AG04450 (cell line): Measurements from ENCODE around the gene SDK1. TPM values are rescaled to one million over a fixed set of nuclear protein-coding genes. Genes with fewer than 3 reads are reported as not detected.
A peak's percentile ranks its signal among the peaks of the same experiment; 100 is the strongest.

Experiments used
- CTCF ChIA-PET: fragments of 300-600, 350-600 bp; formaldehyde crosslinking; extraction: SDS; loops from one replicate; lab custom pipeline; 2022; ENCODE audit warnings: antibody characterized with exemption, inconsistent platforms; lab: Charles Lee
- POLR2A ChIA-PET: fragments of 350-600 bp; formaldehyde crosslinking; extraction: SDS; loops from one replicate; lab custom pipeline; 2021; ENCODE audit warnings: antibody characterized with exemption, inconsistent platforms; lab: Yijun Ruan, JAX
- DNase-seq: peaks from one replicate; pipeline ENCODE4 v3.0.0-alpha.2; 2011; ENCODE audit warnings: low read depth, low spot score
- H3K27ac ChIP-seq: one replicate; pipeline ENCODE4 v1.5.1; 2012; ENCODE audit warnings: low read depth, low read length, control low read depth
- H3K27me3 ChIP-seq: one replicate; pipeline ENCODE4 v1.6.0; 2012; ENCODE audit warnings: low read length; ENCODE audit not compliant: control insufficient read depth, insufficient read depth
- H3K4me3 ChIP-seq: 2 replicates; pipeline ENCODE4 v1.5.1; 2011; ENCODE audit warnings: mild to moderate bottlenecking, low read depth, low read length, control low read depth
- H3K9me3 ChIP-seq: 2 replicates; pipeline ENCODE4 v1.5.1; 2012; ENCODE audit warnings: low read length; ENCODE audit not compliant: control insufficient read depth, insufficient read depth
- polyA plus RNA-seq: library from polyadenylated mRNA; depleted of rRNA; stranded (reverse); fragments of >200 nt; gene quantifications from 2 replicates; pipeline ENCODE4 v1.2.3, GENCODE V29; 2011
- TF ChIP-seq, protein P1 (sequence below): IDR thresholded peaks from 2 replicates; pipeline ENCODE4 v1.5.1; 2011; ENCODE audit warnings: low read depth, low read length, control low read depth, inconsistent platforms

SDK1 gene
- polyA plus RNA-seq, 1 experiment: 2.2 TPM

- Histone ChIP-seq H3K4me3 (no peak overlapping the region), H3K9me3 (peaks cover 7% of the 10 kb centered on the region; the same call in 1 of the 2 replicates), H3K27me3 (peaks cover 3% of the 10 kb centered on the region), H3K27ac (no peak overlapping the region)
- DNase-seq: no peak
- POLR2A ChIA-PET: no interaction called here
- CTCF ChIA-PET: no interaction called here
- TF ChIP-seq, protein P1, sequence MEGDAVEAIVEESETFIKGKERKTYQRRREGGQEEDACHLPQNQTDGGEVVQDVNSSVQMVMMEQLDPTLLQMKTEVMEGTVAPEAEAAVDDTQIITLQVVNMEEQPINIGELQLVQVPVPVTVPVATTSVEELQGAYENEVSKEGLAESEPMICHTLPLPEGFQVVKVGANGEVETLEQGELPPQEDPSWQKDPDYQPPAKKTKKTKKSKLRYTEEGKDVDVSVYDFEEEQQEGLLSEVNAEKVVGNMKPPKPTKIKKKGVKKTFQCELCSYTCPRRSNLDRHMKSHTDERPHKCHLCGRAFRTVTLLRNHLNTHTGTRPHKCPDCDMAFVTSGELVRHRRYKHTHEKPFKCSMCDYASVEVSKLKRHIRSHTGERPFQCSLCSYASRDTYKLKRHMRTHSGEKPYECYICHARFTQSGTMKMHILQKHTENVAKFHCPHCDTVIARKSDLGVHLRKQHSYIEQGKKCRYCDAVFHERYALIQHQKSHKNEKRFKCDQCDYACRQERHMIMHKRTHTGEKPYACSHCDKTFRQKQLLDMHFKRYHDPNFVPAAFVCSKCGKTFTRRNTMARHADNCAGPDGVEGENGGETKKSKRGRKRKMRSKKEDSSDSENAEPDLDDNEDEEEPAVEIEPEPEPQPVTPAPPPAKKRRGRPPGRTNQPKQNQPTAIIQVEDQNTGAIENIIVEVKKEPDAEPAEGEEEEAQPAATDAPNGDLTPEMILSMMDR: no peak
Observed at GRCh38 chr7:3279147-3279818, 21.8 kb upstream of the SDK1 start.

DNA sequence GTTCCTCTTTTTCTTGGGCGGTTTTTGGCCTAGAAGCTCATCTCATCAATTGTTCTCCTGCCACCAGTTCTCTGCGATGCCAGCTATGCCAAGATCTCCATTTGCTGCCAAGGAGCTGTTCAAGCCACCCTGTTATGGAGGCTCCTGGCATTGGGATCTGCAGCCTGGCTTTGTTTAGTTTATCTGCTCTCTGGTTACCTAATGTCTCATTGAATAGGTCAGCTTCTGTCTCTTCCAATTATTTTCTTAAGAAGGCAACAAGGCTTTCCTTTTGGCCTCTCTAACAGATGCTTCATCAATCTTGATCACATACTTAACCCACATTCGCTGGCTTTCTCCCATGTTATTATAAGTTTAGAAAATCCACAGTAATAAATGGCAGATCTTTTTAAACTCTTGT is 20.6 kb upstream of the SDK1 start:
- peak; percentile 49 for DNase-seq
- TF ChIP-seq, protein P1: no peak
- no peak overlapping the region for H3K4me3 ChIP-seq
- CTCF ChIA-PET: no interaction called here
- no peak overlapping the region for H3K27ac ChIP-seq
- H3K27me3 ChIP-seq: peaks cover 3% of the 10 kb centered on the region
- POLR2A ChIA-PET: interaction anchor here (0.6 to 1.3 kb wide), 2 partner anchors 13 to 369 kb away, joined by 3 to 7 read pairs; no protein-coding TSS in a partner anchor
- H3K9me3 ChIP-seq: peaks cover 5% of the 10 kb centered on the region; the same call in 1 of the 2 replicates

- no peak for DNase-seq
- TF ChIP-seq, protein P1: no peak
- ChIA-PET CTCF (no interaction called here), POLR2A (interaction anchor here (0.6 to 1.3 kb wide), 2 partner anchors 13 to 368 kb away, joined by 3 to 7 read pairs; no protein-coding TSS in a partner anchor)
- H3K9me3 ChIP-seq: peaks cover 4% of the 10 kb centered on the region; the same call in 1 of the 2 replicates
- no peak overlapping the region for H3K4me3 ChIP-seq
- H3K27me3 ChIP-seq: peaks cover 5% of the 10 kb centered on the region
- H3K27ac ChIP-seq: no peak overlapping the region
Observed at GRCh38 chr7:3280946-3281656, 20.0 kb upstream of the SDK1 start.

DNA sequence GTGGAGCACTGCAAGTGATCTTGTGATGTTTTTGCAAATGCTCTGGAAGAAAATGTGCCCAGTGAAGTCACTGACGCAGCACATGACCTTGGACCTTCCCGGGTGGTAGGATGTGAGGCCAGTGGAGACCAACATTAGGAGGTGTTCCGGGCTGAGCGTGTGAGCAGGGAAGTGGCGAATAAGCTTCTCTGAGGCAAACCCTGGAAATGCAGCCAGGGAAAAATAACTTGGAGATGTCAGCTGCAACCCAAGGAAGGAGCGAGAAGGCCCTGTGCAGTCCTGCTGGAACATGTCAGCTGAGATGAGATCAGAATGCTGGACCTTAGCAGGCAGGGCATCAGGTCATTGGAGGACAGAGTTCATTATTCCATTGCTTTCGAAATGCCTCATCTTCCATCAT is 18.6 kb upstream of the SDK1 start:
- POLR2A ChIA-PET: interaction anchor here (1.7 kb wide), 1 partner anchor 15 kb away, joined by 6 read pairs; no protein-coding TSS in a partner anchor
- CTCF ChIA-PET: no interaction called here
- no peak for DNase-seq

More for the DNA sequence above, 18.6 kb upstream of the SDK1 start:
- Histone ChIP-seq H3K27me3 (peaks cover 5% of the 10 kb centered on the region), H3K27ac (no peak overlapping the region), H3K4me3 (no peak overlapping the region), H3K9me3 (peaks cover 4% of the 10 kb centered on the region; the same call in 1 of the 2 replicates)
- TF ChIP-seq, protein P1: no peak
